Measurements from ENCODE around the gene ZFYVE16. TPM values are rescaled to one million over a fixed set of nuclear protein-coding genes. Genes with fewer than 3 reads are reported as not detected.
"Not testable (repeated sequence)": the region's sequence is repeated elsewhere in the genome, so short reads cannot be mapped to it uniquely, and the experiment has no call there.

ZFYVE16 gene
- total RNA-seq = 10 to 100 TPM; 12.0 to 12.1 TPM

GRCh38 chr5:80407735-80408483 is at the start of gene ZFYVE16:
TSS of gene ZFYVE16 (plus strand) at chr5:80408064. CDS start at chr5:80434148, 26,084 bp downstream.
- Mint-ChIP-seq H3K4me3 (peak within 1 kb of the TSS; percentile 89), H3K27ac (peak within 1 kb of the TSS; percentile 98), H3K4me1 (peaks cover 14% of the 10 kb centered on the region), H3K36me3 (peaks cover 4% of the 10 kb centered on the region), H3K27me3 (no peaks in the 10 kb centered on the region), H3K9me3 (ENCODE audit: low read depth) (no peaks in the 10 kb centered on the region)
- ATAC-seq (peak; percentile 93), DNase-seq (peak; percentile 97)
- CTCF ChIA-PET = no interaction called here

DNA sequence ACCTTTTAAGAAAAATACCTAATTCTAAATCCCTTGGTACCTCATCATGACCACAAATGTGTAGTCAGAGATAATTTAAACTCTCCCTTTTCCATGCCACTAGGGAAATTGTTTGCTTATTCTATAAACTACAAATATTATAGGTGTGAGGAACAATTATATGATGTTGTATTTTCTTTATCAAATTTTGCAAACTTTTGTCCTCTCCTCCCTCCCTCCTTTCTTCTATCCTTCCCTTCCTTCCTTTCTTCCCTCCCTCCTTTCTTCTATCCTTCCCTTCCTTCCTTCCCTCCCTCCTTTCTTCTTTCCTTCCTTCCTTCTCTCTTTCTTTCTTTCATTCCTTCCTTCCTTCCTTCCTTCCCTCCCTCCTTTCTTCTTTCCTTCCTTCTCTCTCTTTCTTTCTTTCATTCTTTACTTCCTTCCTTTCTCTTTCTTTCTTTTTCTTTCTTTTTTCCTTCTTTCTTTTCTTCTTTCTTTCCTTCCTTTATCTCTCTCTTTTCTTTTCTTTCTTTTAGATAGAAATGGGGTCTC is 46.9 kb upstream of the ZFYVE16 start:
- Mint-ChIP-seq H3K4me3 (no peak overlapping the region), H3K9me3 (ENCODE audit: low read depth) (no peaks in the 10 kb centered on the region), H3K27ac (no peak overlapping the region), H3K27me3 (no peaks in the 10 kb centered on the region), H3K4me1 (peaks cover 2% of the 10 kb centered on the region), H3K36me3 (no peaks in the 10 kb centered on the region)
- ATAC-seq (no peak), DNase-seq (no peak)
- CTCF ChIA-PET = no interaction called here

DNA sequence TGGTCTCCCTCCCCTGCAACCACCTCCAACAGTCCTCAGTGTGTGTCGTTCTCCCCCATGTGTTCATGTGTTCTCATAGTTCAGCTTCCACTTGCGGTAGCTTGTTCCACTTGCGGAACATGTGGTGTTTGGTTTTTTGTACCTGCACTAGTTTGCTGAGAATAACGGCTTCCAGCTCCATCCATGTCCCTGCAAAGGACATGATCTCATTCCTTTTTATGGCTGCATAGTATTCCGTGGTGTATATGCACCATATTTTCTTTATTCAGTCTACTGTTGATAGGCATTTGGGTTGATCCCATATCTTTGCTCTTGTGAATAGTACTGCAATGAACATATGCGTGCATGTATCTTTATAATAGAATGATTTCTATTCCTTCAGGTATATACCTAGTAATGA is 43.0 kb upstream of the ZFYVE16 start:
- Mint-ChIP-seq H3K9me3 (ENCODE audit: low read depth) (no peaks in the 10 kb centered on the region), H3K27ac (no peak overlapping the region), H3K27me3 (peaks cover 4% of the 10 kb centered on the region), H3K36me3 (no peaks in the 10 kb centered on the region), H3K4me1 (no peaks in the 10 kb centered on the region), H3K4me3 (no peak overlapping the region)
- DNase-seq (no peak), ATAC-seq (no peak)
- CTCF ChIA-PET = no interaction called here

GRCh38 chr5:80368661-80369480 is 39.0 kb upstream of the ZFYVE16 start:
- Mint-ChIP-seq H3K4me1 (no peaks in the 10 kb centered on the region), H3K27me3 (peaks cover 19% of the 10 kb centered on the region), H3K4me3 (no peak overlapping the region), H3K9me3 (ENCODE audit: low read depth) (no peaks in the 10 kb centered on the region), H3K36me3 (no peaks in the 10 kb centered on the region), H3K27ac (no peak overlapping the region)
- ATAC-seq (no peak), DNase-seq (no peak)
- CTCF ChIA-PET = no interaction called here

DNA sequence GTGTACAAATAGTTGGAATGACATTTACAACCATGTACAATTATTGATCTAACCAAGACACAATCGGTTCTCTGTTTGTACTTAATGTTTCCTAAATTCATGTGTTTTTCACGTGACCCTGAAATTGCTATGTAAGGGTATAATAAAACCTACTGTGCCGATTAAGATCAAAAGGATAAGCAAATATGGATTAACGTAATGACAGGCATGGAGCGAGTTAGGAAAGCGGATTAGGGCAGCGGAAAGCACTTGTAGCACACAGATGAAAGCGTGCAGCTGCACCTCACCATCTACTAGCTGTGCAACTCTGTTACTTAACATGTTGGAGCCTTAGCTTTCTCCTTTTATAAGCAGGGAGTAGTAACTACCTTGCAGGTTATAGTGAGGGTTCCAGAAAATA is 38.3 kb upstream of the ZFYVE16 start:
- Mint-ChIP-seq H3K4me3 (no peak overlapping the region), H3K36me3 (no peaks in the 10 kb centered on the region), H3K27me3 (peaks cover 19% of the 10 kb centered on the region), H3K9me3 (ENCODE audit: low read depth) (no peaks in the 10 kb centered on the region), H3K27ac (no peak overlapping the region), H3K4me1 (no peaks in the 10 kb centered on the region)
- ATAC-seq (no peak), DNase-seq (no peak)
- CTCF ChIA-PET = no interaction called here

GRCh38 chr5:80370390-80370789 is 37.5 kb upstream of the ZFYVE16 start:
- ATAC-seq (no peak), DNase-seq (no peak)
- Mint-ChIP-seq H3K36me3 (no peaks in the 10 kb centered on the region), H3K27ac (no peak overlapping the region), H3K4me1 (no peaks in the 10 kb centered on the region), H3K4me3 (no peak overlapping the region), H3K27me3 (peaks cover 19% of the 10 kb centered on the region), H3K9me3 (ENCODE audit: low read depth) (no peaks in the 10 kb centered on the region)
- CTCF ChIA-PET = no interaction called here

DNA sequence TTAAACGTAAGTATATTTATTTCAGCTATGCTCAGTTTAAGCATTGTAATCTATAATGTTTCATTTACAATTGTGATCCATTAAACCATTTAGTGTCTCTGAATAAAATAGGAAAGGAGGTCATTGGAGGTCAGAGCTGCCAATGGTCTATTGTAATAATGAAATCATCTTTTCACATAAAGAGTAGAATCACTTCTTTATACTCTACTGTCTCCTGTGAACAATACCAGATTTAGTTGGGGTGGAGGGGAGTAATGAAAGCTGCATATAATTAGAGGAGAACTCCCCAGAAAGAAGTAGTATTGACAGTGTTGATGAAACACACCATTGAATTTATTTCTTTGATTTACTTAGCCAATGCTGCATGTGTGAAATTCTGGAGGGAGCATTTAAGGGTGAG is 35.1 kb upstream of the ZFYVE16 start:
- DNase-seq = no peak
- Mint-ChIP-seq H3K4me3 (no peak overlapping the region), H3K27ac (no peak overlapping the region), H3K27me3 (peaks cover 17% of the 10 kb centered on the region), H3K4me1 (no peaks in the 10 kb centered on the region), H3K36me3 (no peaks in the 10 kb centered on the region), H3K9me3 (ENCODE audit: low read depth) (no peaks in the 10 kb centered on the region)
- CTCF ChIA-PET = no interaction called here
- no peak for ATAC-seq

- Mint-ChIP-seq H3K36me3 (no peaks in the 10 kb centered on the region), H3K27me3 (peaks cover 15% of the 10 kb centered on the region), H3K9me3 (ENCODE audit: low read depth) (no peaks in the 10 kb centered on the region), H3K4me3 (no peak overlapping the region), H3K4me1 (no peaks in the 10 kb centered on the region), H3K27ac (no peak overlapping the region)
- CTCF ChIA-PET = no interaction called here
- DNase-seq (no peak), ATAC-seq (no peak)
Measured at GRCh38 chr5:80374188-80374587, 33.7 kb upstream of the ZFYVE16 start.

DNA sequence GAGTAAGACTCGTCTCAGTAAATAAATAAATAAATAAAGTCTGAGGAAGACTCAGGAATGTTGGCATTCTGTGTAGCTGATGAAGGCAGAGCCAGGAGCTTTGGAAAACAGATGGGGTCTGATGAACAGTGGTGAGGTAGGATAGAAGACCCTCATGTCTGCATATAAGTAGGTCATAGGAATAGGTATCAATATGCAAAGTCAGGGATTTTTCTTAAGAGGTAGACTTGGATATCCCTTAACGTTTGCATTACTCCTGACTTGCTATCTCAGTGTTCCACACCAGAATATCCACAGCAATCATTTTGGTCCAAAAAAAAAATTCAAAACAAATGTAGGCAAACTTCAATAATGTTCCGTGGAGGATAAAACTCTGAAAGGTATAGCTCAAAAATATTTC is 31.3 kb upstream of the ZFYVE16 start:
- Mint-ChIP-seq H3K27ac (no peak overlapping the region), H3K9me3 (ENCODE audit: low read depth) (no peaks in the 10 kb centered on the region), H3K27me3 (peaks cover 8% of the 10 kb centered on the region), H3K4me1 (no peaks in the 10 kb centered on the region), H3K4me3 (no peak overlapping the region), H3K36me3 (no peaks in the 10 kb centered on the region)
- no peak for DNase-seq
- ATAC-seq = no peak
- CTCF ChIA-PET = no interaction called here

DNA sequence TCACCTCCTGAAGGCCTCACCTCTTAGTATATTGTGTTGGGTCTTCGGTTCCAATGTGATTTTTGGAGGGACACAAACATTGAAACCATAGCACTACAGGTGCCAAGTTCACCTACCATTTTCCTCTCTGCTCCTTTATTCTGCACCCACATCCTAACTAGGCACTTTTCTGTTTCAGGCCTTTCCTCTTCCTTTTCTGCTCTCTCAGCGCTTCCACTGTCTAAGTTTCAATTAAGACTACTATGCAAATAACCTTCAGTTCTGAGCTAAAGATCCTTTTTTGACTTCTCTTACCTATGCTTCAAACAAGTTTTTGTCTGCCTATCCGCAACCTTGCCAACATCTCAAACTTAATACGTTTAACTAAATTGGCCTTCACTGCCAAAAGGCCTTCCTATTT is 25.4 kb upstream of the ZFYVE16 start:
- no peak for ATAC-seq
- CTCF ChIA-PET = no interaction called here

GRCh38 chr5:80387063-80387768 is 20.6 kb upstream of the ZFYVE16 start:
- no peak overlapping the region for H3K4me3 Mint-ChIP-seq
- H3K9me3 Mint-ChIP-seq (ENCODE audit: low read depth) = no peaks in the 10 kb centered on the region
- CTCF ChIA-PET = interaction anchor here (1.2 kb wide), 1 partner anchor 303 kb away, joined by 3 read pairs; no protein-coding TSS in a partner anchor
- DNase-seq = no peak
- no peak overlapping the region for H3K27ac Mint-ChIP-seq
- H3K27me3 Mint-ChIP-seq = peaks cover 21% of the 10 kb centered on the region
- no peaks in the 10 kb centered on the region for H3K36me3 Mint-ChIP-seq
- peaks cover 5% of the 10 kb centered on the region for H3K4me1 Mint-ChIP-seq
- ATAC-seq = no peak

More for the DNA sequence above, 25.4 kb upstream of the ZFYVE16 start:
- no peak for DNase-seq
- no peaks in the 10 kb centered on the region for H3K4me1 Mint-ChIP-seq
- no peak overlapping the region for H3K27ac Mint-ChIP-seq
- no peak overlapping the region for H3K4me3 Mint-ChIP-seq
- no peaks in the 10 kb centered on the region for H3K9me3 Mint-ChIP-seq (ENCODE audit: low read depth)
- peaks cover 5% of the 10 kb centered on the region for H3K27me3 Mint-ChIP-seq
- no peaks in the 10 kb centered on the region for H3K36me3 Mint-ChIP-seq

- no peaks in the 10 kb centered on the region for H3K9me3 Mint-ChIP-seq (ENCODE audit: low read depth)
- H3K27me3 Mint-ChIP-seq = peaks cover 40% of the 10 kb centered on the region
- CTCF ChIA-PET = no interaction called here
- no peak overlapping the region for H3K4me3 Mint-ChIP-seq
- ATAC-seq (no peak), DNase-seq (no peak)
- H3K36me3 Mint-ChIP-seq = no peaks in the 10 kb centered on the region
- H3K27ac Mint-ChIP-seq = no peak overlapping the region
- H3K4me1 Mint-ChIP-seq = peaks cover 5% of the 10 kb centered on the region
Measured at GRCh38 chr5:80389580-80389979, 18.3 kb upstream of the ZFYVE16 start.

GRCh38 chr5:80390413-80390812 is 17.5 kb upstream of the ZFYVE16 start:
- ATAC-seq; H3K27ac Mint-ChIP-seq; H3K9me3 Mint-ChIP-seq (ENCODE audit: low read depth); DNase-seq; H3K4me3 Mint-ChIP-seq; H3K4me1 Mint-ChIP-seq; H3K36me3 Mint-ChIP-seq; CTCF ChIA-PET: not testable (repeated sequence)
- H3K27me3 Mint-ChIP-seq = peaks cover 41% of the 10 kb centered on the region

Data from activated CD8-positive, alpha-beta memory T cell treated with anti-CD3 and anti-CD28 coated beads, Interleukin-2, amount 10 ng/mL, durations not matched to agents 7 days and 5 days (primary cell).